SU-DHL-6 (cell line): ENCODE results near the gene FAM227A.

Experiments
- CTCF ChIP-seq: fragments of 200-600 bp; sonication (generic); IDR thresholded peaks from one replicate; pipeline ENCODE4 v1.5.1; 2017; ENCODE audit warnings: antibody characterized with exemption, mild to moderate bottlenecking, low read length, moderate library complexity; ENCODE audit not compliant: insufficient read depth, poor library complexity, severe bottlenecking
- EZH2phosphoT487 ChIP-seq: fragments of 200-600 bp; sonication (generic), shearing (Covaris generic); conservative IDR thresholded peaks from 2 replicates; pipeline ENCODE4 v1.6.1; 2018; ENCODE audit warnings: mild to moderate bottlenecking, antibody characterized with exemption, low read length, moderate library complexity, mixed read lengths

GRCh38 chr22:38696606-38697424 lies 40.6 kb upstream of the FAM227A start:
- TF ChIP-seq CTCF (no peak), EZH2phosphoT487 (no peak)
